ENCODE data around the gene RASSF5. TPM values are rescaled to one million over a fixed set of nuclear protein-coding genes. Genes with fewer than 3 reads are reported as not detected.

The RASSF5 gene
- total RNA-seq, 1 experiment from 2014 or later: 6.1 TPM

- Mint-ChIP-seq H3K27ac (ENCODE audit: unreplicated experiment) (no peak overlapping the region), H3K4me1 (ENCODE audit: low read depth, unreplicated experiment) (peaks cover 7% of the 10 kb centered on the region), H3K27me3 (ENCODE audit: unreplicated experiment) (peaks cover 51% of the 10 kb centered on the region), H3K9me3 (ENCODE audit: low read depth, unreplicated experiment) (peaks cover 2% of the 10 kb centered on the region), H3K36me3 (ENCODE audit: insufficient read depth, unreplicated experiment) (peaks cover 5% of the 10 kb centered on the region), H3K4me3 (ENCODE audit: low read depth, unreplicated experiment) (no peak overlapping the region)
- no peak for DNase-seq
- BruUV-seq (replicated peaks): no TSS peak
- intact Hi-C loops (cut with micrococcal nuclease; ENCODE audit: unreplicated experiment): no loop called here
- CTCF ChIA-PET: interaction anchor here (0.8 to 1.2 kb wide), 2 partner anchors 16 to 35 kb away, joined by 3 to 4 read pairs; partner anchors contain the start of gene EIF2D
- no peak for TF ChIP-seq CTCF (IDR thresholded peaks at IDR 0.05; ENCODE audit: unreplicated experiment)
These were observed 121.6 kb downstream of the RASSF5 start for GRCh38 chr1:206628916-206629315.

GRCh38 chr1:206631085-206631509 lies 123.8 kb downstream of the RASSF5 start:
- peak; percentile 67 for DNase-seq
- Mint-ChIP-seq H3K9me3 (ENCODE audit: low read depth, unreplicated experiment) (no peaks in the 10 kb centered on the region), H3K4me3 (ENCODE audit: low read depth, unreplicated experiment) (no peak overlapping the region), H3K36me3 (ENCODE audit: insufficient read depth, unreplicated experiment) (peaks cover 25% of the 10 kb centered on the region), H3K27me3 (ENCODE audit: unreplicated experiment) (peaks cover 52% of the 10 kb centered on the region), H3K27ac (ENCODE audit: unreplicated experiment) (no peak overlapping the region), H3K4me1 (ENCODE audit: low read depth, unreplicated experiment) (peaks cover 18% of the 10 kb centered on the region)
- TF ChIP-seq CTCF (IDR thresholded peaks at IDR 0.05; ENCODE audit: unreplicated experiment): peak; percentile 64
- intact Hi-C loops (cut with micrococcal nuclease; ENCODE audit: unreplicated experiment): loop anchor here (1.0 to 10.0 kb wide), 4 partner anchors 84 to 446 kb away; no protein-coding TSS in a partner anchor
- CTCF ChIA-PET: interaction anchor here (0.6 to 1.4 kb wide), 11 partner anchors 11 to 351 kb away, joined by 3 to 41 read pairs (median 4); partner anchors contain the start of gene EIF2D
- BruUV-seq (replicated peaks): no TSS peak

GRCh38 chr1:206633708-206634121 lies 126.4 kb downstream of the RASSF5 start:
- no peaks in the 10 kb centered on the region for H3K9me3 Mint-ChIP-seq (ENCODE audit: low read depth, unreplicated experiment)
- H3K27ac Mint-ChIP-seq (ENCODE audit: unreplicated experiment): no peak overlapping the region
- no peak for DNase-seq
- no peak for TF ChIP-seq CTCF (IDR thresholded peaks at IDR 0.05; ENCODE audit: unreplicated experiment)
- peaks cover 26% of the 10 kb centered on the region for H3K4me1 Mint-ChIP-seq (ENCODE audit: low read depth, unreplicated experiment)
- H3K27me3 Mint-ChIP-seq (ENCODE audit: unreplicated experiment): peaks cover 31% of the 10 kb centered on the region
- CTCF ChIA-PET: interaction anchor here (4.5 kb wide), 1 partner anchor 30 kb away, joined by 47 read pairs; no protein-coding TSS in a partner anchor
- H3K36me3 Mint-ChIP-seq (ENCODE audit: insufficient read depth, unreplicated experiment): peaks cover 28% of the 10 kb centered on the region
- H3K4me3 Mint-ChIP-seq (ENCODE audit: low read depth, unreplicated experiment): no peak overlapping the region
- intact Hi-C loops (cut with micrococcal nuclease; ENCODE audit: unreplicated experiment): loop anchor here (1.0 to 10.0 kb wide), 4 partner anchors 31 to 444 kb away; no protein-coding TSS in a partner anchor
- no TSS peak for BruUV-seq (replicated peaks)

- peak; percentile 84 for TF ChIP-seq CTCF (IDR thresholded peaks at IDR 0.05; ENCODE audit: unreplicated experiment)
- no TSS peak for BruUV-seq (replicated peaks)
- Mint-ChIP-seq H3K27me3 (ENCODE audit: unreplicated experiment) (peaks cover 26% of the 10 kb centered on the region), H3K27ac (ENCODE audit: unreplicated experiment) (peak overlapping the region; percentile 75), H3K4me3 (ENCODE audit: low read depth, unreplicated experiment) (peak overlapping the region; percentile 95), H3K4me1 (ENCODE audit: low read depth, unreplicated experiment) (peaks cover 26% of the 10 kb centered on the region), H3K36me3 (ENCODE audit: insufficient read depth, unreplicated experiment) (peaks cover 28% of the 10 kb centered on the region), H3K9me3 (ENCODE audit: low read depth, unreplicated experiment) (no peaks in the 10 kb centered on the region)
- peak; percentile 93 for DNase-seq
- intact Hi-C loops (cut with micrococcal nuclease; ENCODE audit: unreplicated experiment): loop anchor here (1.0 to 10.0 kb wide), 4 partner anchors 30 to 443 kb away; no protein-coding TSS in a partner anchor
- CTCF ChIA-PET: interaction anchor here (0.9 to 4.5 kb wide), 11 partner anchors 10 to 398 kb away, joined by 3 to 47 read pairs (median 5); partner anchors contain the start of genes C1orf116 and EIF2D
These were observed 127.2 kb downstream of the RASSF5 start for GRCh38 chr1:206634365-206635079.

All from Calu3 (cell line).